NOMO-1 treated with dmso at 0.1 percent for 144 hours (cell line): ENCODE data around the gene SNED1.

Experiments
- DNase-seq: peaks from one replicate; lab custom pipeline; 2025; ENCODE audit not compliant: unreplicated experiment; lab: John Stamatoyannopoulos, UW

The SNED1 gene

DNA sequence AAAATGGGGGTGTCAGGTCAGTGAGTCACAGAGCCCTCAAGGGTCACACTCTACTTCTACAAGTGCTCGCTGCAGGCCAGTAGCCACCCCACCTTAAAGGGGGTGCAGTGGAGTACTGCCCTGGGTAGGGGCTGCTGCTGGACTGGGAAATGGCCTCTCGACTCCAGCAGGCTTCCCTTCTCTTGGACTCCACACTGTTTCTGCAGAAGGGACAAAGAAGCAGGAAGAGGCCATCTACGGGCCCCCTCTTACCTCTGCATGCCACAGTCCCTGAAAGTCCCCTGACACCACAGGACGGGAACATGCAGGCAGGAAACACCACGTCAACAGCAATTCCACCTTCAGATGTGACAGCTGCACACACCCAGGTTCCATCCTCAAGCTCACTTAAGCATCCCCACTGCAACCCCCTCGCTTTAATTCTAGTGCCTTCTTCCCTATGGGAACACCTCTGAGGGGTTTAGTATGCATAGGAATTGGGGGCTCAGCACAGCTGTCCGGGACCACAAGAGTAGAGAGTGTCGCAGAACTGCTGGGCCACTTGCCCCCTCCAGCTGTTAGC, 22.3 kb downstream of the SNED1 start:
- no peak for DNase-seq

GRCh38 chr2:241025639-241026038, 27.2 kb downstream of the SNED1 start:
- DNase-seq, result no peak

GRCh38 chr2:241029599-241030332, 31.3 kb downstream of the SNED1 start:
- no peak for DNase-seq

DNA sequence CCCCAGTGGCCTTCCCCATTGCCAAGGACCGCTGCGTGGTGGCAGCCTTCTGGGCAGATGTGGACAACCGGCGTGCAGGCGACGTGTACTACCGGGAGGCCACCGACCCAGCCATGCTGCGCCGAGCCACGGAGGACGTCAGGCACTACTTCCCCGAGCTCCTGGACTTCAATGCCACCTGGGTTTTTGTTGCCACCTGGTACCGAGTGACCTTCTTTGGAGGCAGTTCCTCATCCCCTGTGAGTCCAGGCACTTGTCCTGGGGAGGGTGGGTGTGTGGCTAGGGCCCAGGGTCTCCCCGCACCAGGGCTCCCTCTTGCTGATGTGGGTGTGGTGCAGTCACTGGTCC, 31.9 kb downstream of the SNED1 start:
- no peak for DNase-seq

DNA sequence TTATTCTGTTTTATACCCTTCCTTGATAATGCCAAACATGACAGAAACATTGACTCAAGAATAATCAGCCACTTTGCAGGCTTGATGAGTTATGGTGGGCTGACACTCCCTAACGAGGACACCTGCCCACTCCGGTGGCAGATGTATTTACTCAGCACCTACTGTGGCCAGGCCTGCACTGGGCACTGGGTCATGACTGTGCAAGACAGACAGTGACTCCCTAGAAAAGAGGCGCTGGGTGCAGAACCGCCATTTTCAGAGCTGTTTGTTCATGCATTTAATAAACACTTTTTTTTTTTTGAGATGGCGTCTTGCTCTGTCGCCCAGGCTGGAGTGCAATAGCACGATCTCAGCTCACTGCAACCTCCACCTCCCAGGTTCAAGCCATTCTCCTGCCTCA, 32.5 kb downstream of the SNED1 start:
- no peak for DNase-seq

GRCh38 chr2:241031436-241032165, 33.2 kb downstream of the SNED1 start:
- DNase-seq, result no peak

- no peak for DNase-seq
These were observed 35.0 kb downstream of the SNED1 start for GRCh38 chr2:241033336-241033987.

DNA sequence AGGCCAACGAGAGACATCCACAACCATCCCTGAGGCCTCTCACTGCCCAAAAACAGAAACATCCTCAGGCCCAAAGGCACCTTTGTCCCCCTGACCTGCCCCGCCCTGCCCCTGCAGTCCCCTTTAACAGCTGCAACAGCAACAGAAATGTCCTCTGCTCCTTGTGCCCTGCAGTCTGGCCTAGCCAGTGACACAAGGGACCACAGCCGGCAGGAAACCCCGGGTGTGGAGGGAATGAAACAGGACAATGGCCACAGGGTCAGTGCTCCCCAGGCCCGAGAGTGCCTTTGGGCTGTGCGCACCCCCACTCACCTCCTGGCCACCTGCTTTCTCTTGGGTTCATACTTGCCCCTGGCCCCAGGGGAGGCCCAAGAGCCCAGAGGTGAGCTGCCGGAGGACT, 35.6 kb downstream of the SNED1 start:
- DNase-seq, result no peak

DNA sequence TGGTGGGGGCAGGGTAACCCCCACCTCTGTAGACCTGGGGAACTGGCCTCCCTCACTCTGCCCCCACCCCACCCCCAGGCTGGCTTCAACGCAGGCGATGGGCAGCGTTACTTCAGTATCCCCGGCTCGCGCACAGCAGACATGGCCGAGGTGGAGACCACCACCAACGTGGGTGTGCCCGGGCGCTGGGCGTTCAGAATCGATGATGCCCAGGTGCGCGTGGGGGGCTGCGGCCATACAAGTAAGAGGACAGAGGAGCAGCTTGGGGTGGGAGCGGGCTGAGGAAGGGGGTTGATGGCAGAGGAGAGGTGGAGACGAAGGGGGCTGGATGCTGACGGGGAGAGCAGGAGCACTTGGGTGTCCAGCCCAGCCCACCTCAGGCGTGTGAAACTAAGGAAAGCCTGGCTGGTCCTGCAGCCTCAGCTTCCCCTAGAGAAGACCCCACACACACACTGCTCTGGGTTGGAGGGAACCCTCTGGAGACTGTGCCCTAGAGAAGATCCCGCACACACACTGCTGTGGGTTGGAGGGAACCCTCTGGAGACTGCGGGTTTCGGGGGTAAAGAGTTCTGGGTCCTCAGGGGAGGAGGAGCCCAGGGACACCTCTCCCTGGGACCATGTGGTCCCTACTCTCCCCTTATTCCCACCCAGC, 36.2 kb downstream of the SNED1 start:
- DNase-seq, result no peak

DNA sequence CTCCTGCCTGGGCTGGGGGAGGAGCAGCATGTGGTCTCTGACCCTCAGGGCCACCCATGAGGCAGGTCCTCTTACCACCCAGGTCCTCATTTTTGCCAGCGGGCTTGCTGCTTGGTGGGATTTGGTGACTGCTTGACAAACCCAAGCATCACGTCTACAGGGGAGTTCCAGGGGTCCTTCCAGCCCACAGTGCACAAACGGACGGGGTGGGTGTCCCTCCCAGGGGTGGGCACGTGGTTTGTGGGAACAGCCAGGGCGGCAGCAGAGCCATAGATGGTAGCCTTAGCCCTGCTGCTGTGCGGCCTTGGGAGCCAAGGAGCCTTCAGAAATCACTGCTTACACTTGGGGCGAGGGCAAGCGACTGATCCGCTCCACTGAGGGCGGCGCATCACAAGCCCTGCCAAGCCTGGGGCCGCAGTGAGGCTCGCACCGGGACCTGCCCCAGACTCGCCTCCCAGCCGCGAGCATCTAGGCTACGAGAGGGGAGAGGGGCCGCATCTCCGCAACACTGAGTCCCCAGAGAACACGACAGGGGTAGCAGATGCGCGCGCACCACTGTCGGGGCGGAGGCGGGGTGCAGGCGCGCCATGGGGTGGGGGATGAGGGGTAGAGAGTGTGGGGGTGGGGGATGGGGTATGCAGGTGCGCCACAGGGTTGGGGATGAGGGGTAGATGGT, 36.9 kb downstream of the SNED1 start:
- DNase-seq, result no peak

GRCh38 chr2:241035818-241036396, 37.5 kb downstream of the SNED1 start:
- no peak for DNase-seq

DNA sequence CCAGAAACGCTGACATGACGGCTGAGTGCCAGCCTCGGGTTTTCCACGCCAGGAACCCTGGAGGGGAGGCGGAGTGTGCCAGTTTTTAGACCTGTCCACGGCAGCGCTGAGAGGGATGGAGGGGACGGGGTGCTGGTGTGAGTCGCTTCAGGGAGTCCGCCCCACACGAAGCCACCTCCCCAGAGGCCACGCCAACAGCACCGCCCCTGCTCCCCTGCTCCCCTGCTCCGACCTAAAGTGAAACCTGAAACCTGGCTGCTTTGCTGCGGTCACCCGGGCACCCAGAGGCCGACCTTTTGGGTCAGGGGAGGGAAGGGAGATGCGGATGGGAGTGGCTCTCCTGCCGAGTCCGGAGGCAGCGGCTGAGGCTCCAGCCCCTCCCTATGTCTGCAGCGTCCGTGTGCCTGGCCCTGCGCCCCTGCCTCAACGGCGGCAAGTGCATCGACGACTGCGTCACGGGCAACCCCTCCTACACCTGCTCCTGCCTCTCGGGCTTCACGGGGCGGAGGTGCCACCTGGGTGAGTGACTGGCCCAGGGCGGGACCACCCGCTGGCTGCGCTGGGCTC, 38.1 kb downstream of the SNED1 start:
- DNase-seq, result no peak

- no peak for DNase-seq
These were observed 38.6 kb downstream of the SNED1 start for GRCh38 chr2:241036964-241037421.

DNA sequence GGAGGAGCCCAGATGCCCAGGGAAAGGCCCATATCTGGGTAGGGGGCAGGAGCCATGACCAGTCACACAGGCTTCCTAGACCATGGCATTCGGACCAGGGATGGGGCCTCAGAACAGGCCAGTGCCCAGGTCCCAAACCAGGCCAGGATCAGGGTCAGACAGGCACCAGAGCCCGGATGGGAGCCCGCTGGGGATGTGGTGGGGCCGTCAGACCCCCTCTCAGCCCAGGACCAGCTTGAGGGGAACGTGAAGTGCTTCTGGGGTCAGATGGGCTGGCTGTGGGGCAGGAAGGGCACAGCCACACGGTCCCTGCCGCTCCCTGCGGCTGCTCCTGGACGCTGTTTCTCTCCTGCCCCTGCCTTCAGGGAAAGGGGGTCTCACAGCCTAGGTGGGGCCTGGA, 39.1 kb downstream of the SNED1 start:
- no peak for DNase-seq

GRCh38 chr2:241038374-241039180, 40.2 kb downstream of the SNED1 start:
- DNase-seq, result no peak

- DNase-seq, result no peak
These were observed 41.0 kb downstream of the SNED1 start for GRCh38 chr2:241039416-241039815.

DNA sequence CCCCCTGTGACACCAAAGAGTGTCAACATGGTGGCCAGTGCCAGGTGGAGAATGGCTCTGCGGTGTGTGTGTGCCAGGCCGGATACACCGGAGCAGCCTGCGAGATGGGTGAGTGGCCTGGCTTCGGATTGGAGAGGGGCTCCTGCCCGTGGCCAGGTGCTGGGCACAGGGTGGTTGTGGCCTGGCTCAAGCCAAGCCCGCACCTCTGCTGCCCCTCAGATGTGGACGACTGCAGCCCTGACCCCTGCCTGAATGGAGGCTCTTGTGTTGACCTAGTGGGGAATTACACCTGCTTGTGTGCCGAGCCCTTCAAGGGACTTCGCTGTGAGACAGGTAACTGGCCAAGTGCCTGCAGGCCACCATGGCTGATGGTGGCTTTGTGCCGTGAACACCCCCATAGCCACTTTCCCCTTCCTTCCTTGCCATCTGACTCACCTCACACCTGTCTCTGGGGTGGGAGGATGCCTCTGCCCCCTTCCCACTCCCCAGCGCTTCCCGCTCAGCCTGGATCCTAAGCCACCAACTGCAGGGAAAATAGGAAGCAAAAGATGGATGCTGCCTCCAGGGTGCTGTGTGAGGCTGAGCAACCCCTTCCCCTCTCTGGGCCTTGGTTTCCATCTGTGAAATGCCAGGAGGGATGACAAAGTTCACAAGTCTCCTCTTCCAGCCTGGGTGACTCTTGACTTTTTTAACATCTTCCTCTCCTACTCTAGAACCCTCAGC, 41.8 kb downstream of the SNED1 start:
- DNase-seq, result no peak

DNA sequence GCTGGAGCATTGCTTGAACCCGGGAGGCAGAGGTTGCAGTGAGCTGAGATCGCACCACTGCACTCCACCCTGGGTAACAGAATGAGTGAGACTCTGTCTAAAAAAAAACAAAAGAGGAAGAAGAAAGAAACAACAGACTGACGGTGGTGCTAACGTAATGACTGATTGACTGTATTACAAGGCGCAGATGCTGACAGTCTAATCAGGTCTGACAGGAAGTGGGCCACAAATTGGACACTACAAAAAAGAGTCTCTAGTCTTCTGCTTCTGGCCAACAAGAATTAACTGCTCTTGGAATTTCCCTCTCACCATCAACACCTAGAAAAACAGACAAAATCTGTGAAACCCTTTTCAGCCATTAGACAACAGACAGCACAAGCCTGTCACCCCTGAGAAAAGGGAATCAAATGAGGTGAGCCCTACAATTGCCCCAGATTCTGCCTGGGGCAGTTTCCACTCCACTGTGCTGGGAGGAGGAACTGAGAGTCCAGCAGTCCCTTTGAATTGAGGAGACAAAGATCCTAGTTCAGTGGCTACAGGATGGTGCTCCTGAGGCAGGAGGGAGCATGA, 43.3 kb downstream of the SNED1 start:
- DNase-seq, result peak; percentile 61
